ENCODE measurements around the gene RNF13.

Gene RNF13, protein sequence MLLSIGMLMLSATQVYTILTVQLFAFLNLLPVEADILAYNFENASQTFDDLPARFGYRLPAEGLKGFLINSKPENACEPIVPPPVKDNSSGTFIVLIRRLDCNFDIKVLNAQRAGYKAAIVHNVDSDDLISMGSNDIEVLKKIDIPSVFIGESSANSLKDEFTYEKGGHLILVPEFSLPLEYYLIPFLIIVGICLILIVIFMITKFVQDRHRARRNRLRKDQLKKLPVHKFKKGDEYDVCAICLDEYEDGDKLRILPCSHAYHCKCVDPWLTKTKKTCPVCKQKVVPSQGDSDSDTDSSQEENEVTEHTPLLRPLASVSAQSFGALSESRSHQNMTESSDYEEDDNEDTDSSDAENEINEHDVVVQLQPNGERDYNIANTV

GRCh38 chr3:149812606-149813366 lies at the start of gene RNF13:
Gene RNF13 (plus strand): TSS chr3:149813215. CDS start chr3:149846027, 32,812 bp downstream.
- peak; percentile 95 for DNase-seq (ENCODE audit: low read depth)

- DNase-seq (ENCODE audit: low read depth), result no peak
Measured at GRCh38 chr3:149763565-149764195, 49.3 kb upstream of the RNF13 start.

- no peak for DNase-seq (ENCODE audit: low read depth)
Measured at GRCh38 chr3:149764302-149764701, 48.7 kb upstream of the RNF13 start.

- DNase-seq (ENCODE audit: low read depth), result peak; percentile 26
Measured at GRCh38 chr3:149765762-149766334, 47.2 kb upstream of the RNF13 start.

DNA sequence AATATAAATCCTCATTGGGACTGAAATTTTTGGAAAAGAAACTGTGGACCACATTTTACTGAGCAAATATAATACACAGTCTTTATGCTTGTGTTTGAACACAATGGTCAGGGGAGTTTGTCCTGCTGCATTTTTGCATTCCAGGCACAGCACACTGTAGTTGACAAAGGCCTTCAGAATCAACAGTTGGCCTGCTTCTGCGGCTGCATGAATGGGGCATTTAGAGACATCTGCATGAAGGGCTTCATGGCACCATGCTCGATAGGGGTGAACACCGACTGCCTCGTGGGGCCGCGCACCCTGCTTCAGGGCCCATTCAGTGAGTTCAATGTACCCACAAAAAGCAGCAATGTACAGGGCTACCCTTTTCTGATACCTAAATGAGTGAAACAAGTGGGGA lies 45.3 kb upstream of the RNF13 start:
- no peak for DNase-seq (ENCODE audit: low read depth)

DNA sequence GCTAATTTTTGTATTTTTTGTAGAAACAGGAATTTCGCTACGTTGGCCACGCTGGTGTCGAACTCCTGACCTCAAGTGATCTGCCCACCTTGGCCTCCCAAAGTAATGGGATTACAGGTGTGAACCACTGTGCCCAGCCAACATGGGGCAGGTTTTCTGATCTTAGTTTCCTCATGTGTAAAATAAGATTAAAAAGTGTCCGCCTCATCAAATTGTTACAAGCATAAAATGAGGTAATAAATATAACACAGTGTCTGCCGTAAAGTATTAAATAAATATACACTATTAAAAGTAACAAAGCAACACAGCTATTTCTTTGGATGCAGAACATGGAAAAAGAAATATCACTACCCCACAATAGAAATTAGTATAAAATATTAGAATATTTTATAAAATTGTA lies 44.3 kb upstream of the RNF13 start:
- DNase-seq (ENCODE audit: low read depth), result no peak

GRCh38 chr3:149770246-149770645 lies 42.8 kb upstream of the RNF13 start:
- no peak for DNase-seq (ENCODE audit: low read depth)

- peak; percentile 7 for DNase-seq (ENCODE audit: low read depth)
Measured at GRCh38 chr3:149771652-149772271, 41.3 kb upstream of the RNF13 start.

DNA sequence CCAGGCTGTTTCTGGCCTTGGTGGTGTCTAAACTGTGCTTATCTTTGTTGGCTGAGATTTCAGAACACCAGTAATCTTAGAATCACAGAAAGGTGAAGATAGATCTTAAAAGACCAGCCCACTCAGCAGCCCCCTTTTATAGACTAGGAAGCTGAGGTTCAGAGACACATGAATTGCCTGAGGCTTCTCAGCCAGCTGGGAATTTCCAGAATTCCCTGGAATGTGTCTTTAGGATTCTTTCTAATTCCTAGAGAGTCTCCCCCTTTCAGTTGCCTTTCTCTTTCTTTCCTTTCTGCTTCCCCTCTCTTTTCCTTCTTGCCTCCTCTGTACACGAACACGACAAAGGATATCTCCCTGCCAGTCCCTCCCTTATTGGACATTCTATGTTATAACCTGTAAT lies 40.2 kb upstream of the RNF13 start:
- DNase-seq (ENCODE audit: low read depth), result no peak

DNA sequence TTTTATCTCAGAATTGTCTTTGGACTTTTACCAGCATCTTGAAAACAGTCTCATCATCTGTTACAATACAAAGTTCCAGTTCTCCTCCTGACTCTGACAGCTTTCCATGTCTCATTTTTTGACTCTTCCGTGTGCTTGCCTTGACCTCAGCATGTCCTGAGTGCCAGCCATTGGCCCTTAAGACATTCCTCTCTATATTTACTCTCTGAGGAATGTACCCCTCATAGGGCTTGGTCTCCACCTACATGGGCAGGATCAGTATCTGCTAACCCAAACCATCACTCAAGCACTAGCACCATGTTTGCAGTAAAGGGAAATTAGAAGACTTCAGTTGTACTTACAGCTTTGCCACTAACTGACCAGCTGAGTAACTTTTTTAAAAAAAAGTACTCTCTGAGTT lies 36.8 kb upstream of the RNF13 start:
- no peak for DNase-seq (ENCODE audit: low read depth)

DNA sequence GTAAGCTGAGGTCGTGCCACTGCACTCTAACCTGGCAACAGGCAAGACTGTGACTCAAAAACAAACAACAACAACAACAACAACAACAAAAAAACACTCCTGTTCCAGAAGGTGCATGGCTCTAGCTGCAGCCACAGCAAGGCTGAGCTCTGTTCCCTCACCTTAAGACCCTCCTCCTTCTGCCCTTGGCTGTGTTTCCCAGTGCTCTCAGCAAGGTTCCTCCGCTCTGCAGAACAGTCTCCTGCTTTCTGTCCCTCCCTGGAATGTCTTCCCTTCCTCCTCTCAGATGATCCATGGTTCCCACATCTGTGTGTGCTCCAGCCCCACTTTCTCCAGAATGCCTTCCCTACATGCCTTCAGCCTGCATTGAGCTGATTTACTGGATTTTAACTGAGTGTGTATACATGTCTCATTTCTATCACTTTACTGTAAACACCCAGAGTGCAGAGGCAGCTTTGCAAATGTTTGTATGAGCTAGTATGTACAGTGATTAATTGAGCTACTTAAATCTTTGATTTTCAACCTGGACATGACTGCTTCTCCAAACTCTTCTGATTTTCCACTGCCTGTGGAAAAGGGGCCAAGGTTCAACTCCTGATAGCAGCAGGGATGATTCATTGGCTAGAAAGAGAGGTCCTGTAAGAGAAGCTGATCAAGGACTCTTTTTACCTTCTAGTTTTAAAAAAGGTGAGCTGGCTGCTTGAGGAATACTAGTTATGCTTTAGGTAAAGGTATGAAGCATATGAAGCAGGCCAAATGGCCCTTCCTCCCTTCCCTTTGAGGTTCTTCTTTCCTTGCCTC lies 35.4 kb upstream of the RNF13 start:
- no peak for DNase-seq (ENCODE audit: low read depth)

DNA sequence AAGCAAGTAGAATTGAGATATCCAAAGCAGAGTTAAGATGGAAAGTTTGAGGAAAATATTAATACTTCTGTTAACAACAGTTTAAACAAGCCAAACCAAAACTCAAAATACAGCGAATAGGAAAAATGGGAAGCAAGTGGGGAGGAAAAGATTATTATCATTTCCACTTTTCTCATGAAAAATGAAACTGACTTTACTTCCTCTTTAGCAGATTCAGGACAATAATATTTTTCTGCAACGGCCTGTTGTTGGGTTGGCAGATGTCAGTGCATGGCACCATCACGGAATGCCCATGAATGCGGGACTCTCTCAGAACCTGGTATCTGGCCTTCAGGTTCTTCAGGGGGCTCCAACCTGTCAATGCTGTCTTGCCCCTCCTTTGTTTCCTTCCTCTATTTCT lies 31.8 kb upstream of the RNF13 start:
- DNase-seq (ENCODE audit: low read depth), result no peak

DNA sequence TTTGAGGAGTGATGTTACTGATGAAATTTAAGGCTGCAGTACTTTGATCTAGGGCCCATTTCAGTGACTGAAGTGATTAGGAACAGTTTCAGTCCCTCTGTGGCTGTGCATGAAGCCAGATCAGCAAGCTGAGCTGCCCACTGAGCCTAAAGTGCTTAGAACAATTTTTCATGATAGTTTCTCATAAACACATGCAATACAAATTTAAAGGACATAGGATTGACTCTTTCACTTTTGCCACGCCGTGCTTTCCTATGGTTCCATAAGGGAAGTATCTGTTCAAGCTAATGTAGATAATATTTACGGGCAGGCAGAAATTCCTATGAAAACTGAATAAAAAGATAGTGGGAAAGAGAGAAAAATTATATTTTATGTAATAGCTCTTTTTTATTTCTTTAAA lies 31.3 kb upstream of the RNF13 start:
- DNase-seq (ENCODE audit: low read depth), result no peak

DNA sequence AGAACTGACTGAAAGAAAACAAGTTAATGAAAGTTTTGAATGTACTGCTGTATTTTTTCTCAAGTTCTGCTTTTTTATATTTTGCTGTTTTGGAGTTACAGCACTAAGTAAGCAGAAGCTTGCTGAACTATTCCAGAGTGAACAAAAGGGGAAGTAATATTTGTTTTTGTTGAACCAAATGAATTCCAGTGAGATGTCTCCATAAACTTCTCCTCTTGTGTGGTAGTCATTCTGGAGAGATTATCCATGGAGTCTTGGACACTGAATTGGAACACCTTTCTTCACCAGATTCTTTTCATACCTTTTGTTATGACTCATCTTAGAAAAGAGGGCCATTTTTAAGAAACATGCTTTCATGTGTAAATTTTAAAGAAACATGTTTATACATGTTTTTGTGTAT lies 29.4 kb upstream of the RNF13 start:
- DNase-seq (ENCODE audit: low read depth), result peak; percentile 54

DNA sequence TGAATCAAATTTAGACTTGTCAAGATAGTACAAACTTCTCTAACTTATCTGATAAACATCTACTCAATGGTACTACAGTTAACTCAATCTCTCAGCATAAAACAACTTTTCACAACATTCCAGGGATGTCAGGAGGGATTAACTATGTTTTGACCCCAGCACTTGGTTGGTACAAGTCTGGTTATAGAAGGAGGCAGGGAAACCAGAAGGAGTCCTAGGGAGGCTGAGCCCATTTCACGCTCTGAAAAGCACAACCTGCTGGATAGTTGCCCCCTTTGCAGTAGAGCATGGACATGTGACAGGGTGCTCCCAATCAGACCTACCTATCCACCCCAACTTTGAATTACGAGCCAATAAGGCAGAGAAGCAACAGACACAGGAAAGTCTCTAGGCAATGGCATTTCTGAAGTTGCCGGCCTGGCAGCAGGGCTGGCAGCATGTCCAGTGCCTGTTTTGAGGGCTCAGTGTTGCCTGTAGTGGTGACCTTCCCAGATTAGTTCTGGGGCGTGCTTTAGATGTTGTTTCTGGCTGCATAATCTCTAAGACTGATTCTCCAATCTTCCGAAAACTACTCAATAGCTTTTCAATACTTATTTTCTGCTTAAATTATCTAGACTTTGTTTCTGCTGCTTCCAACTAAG lies 28.8 kb upstream of the RNF13 start:
- no peak for DNase-seq (ENCODE audit: low read depth)

- DNase-seq (ENCODE audit: low read depth), result no peak
Measured at GRCh38 chr3:149790268-149790667, 22.7 kb upstream of the RNF13 start.

DNA sequence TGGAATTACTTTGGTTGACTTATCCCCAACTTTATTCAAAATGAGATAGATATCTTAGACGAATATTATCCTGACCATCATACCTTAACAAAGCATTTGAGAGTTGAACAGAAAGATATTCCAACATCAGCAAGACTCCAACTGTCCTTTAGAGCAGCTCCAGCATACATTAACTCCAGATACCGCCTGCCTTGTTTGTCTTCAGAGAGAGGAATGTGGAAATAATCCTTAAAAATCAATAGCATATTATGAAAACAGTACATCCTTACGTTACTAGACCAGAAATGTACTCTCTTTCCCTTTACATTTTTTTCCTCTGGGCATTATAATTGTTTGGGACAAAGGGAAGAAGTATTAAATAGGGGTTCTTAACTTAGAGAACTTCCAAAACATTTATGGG lies 22.3 kb upstream of the RNF13 start:
- DNase-seq (ENCODE audit: low read depth), result no peak

DNA sequence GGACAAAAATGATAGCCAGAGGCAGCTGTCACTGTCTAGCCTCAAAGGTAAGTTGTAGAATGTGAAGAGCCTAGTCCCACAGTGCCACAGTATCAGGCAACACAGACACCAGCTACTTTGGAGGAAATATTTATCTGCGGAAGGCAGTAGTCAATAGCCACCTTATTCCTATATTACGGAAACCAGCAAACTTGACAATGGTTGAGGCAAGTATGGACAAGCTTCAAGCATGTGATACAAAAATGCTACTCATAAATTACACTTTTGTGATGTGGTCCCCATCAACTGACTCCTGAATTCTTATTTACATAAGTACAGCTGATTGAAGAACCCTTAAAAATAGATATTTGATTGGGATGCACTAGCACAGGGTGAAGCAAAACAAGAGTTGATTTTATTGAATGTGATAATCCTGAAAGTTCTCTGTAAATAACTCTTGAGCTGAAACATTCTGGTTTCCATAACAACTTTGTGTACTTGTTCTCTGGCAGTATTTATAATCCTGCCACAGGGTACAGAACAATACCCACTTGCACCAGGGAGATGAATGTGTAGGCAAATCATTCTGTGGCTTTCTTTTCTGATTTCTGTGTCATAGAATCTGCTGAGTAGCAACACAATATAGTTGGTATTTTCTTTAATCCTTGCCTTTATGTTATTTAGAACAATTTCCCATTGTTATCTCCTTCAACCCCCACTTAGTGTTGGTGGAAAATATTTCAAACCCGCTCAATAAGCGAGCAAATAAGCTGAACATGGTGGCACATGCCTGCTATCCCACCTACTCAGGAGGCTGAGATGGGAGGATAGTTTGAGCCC lies 20.4 kb upstream of the RNF13 start, which contains the start of gene ANKUB1:
ANKUB1 (minus strand) TSS at position 103 of the 819 bp plus-strand sequence. CDS start 188 bp downstream, outside the sequence.
- no peak for DNase-seq (ENCODE audit: low read depth)

DNA sequence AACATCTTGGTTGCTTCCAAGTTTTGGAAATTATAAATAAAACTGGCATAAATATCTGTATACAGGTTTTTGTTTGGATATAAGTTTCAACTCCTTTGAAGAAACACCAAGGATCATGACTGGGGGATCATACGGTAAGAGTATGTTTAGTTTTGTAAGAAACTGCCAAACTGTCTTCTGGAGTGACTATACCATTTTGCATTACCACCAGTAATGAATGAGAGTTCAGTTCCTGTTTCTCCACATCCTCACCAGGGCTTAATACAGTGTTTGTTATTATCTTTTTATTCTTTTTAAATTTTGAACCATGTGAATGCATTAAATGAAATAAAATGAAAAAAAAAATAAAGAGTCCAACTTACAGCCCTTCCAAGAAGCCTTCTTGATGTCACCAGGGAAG lies 17.0 kb upstream of the RNF13 start:
- DNase-seq (ENCODE audit: low read depth), result no peak

DNA sequence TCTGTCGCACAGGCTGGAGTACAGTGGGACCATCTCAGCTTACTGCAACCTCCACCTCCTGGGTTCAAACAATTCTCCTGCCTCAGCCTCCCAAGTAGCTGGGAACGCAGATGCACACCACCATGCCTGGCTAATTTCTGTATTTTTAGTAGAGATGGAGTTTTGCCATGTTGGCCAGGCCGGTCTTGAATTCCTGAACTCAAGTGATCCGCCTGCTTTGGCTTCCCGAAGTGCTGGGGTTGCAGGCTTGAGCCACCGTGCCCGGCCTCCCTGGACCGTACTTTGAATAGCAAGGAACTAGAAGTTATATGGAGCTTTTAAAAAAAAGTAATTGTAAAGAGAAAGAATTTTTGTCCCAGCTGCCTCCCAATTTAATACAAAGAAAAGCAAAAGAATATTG lies 12.3 kb upstream of the RNF13 start:
- no peak for DNase-seq (ENCODE audit: low read depth)

All from fibroblast of gingiva (primary cell).